Measurements from ENCODE around the gene STXBP5. TPM values are rescaled to one million over a fixed set of nuclear protein-coding genes. Genes with fewer than 3 reads are reported as not detected.

STXBP5 gene
- total and polyA plus RNA-seq, 2 of the 13 experiments (the other 11 are each of a cell fraction or from before 2014, with no cell fraction given) = 8.8 to 19.4 TPM

DNA sequence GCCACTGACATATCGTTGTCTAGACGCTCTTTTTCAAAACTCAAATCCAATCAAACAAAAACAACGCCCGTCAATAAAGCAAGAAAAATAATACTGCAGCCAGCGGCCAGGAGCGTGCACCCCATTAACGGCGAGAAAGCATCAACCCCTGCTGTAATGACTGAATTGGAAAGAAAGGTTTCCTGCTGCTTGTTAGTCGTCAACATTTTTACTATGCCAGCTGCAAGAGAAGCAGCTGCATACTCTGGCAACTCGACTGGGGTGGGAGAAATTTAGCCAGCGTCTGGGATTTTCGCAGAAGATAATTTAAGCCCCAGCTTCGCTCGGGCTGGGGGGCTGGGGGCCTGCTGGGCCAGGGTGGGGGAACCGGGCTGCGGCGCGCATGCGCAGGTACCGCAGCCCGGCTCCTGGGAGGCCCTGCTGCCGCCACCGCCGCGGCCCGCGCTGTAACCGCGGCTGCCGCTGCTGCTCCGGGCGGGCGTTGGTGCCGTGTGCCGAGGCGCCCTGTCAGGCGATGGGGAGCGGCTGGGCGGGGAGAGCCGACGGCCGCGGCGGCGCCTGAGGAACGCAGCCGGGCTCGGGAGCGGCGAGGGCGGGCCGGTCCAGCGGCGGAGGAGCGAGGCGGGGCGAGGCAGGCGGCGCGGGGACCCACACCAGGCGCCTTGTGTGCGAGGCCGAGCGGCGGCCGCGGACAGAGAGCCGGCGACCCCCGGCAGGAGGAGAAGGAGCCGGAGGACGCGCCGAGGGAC, 732 bp upstream of the STXBP5 start (continued):
- TF ChIP-seq, protein P1, sequence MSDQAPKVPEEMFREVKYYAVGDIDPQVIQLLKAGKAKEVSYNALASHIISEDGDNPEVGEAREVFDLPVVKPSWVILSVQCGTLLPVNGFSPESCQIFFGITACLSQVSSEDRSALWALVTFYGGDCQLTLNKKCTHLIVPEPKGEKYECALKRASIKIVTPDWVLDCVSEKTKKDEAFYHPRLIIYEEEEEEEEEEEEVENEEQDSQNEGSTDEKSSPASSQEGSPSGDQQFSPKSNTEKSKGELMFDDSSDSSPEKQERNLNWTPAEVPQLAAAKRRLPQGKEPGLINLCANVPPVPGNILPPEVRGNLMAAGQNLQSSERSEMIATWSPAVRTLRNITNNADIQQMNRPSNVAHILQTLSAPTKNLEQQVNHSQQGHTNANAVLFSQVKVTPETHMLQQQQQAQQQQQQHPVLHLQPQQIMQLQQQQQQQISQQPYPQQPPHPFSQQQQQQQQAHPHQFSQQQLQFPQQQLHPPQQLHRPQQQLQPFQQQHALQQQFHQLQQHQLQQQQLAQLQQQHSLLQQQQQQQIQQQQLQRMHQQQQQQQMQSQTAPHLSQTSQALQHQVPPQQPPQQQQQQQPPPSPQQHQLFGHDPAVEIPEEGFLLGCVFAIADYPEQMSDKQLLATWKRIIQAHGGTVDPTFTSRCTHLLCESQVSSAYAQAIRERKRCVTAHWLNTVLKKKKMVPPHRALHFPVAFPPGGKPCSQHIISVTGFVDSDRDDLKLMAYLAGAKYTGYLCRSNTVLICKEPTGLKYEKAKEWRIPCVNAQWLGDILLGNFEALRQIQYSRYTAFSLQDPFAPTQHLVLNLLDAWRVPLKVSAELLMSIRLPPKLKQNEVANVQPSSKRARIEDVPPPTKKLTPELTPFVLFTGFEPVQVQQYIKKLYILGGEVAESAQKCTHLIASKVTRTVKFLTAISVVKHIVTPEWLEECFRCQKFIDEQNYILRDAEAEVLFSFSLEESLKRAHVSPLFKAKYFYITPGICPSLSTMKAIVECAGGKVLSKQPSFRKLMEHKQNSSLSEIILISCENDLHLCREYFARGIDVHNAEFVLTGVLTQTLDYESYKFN (CRISPR knock-in tag; conservative IDR thresholded peaks at IDR 0.05) = no peak

DNA sequence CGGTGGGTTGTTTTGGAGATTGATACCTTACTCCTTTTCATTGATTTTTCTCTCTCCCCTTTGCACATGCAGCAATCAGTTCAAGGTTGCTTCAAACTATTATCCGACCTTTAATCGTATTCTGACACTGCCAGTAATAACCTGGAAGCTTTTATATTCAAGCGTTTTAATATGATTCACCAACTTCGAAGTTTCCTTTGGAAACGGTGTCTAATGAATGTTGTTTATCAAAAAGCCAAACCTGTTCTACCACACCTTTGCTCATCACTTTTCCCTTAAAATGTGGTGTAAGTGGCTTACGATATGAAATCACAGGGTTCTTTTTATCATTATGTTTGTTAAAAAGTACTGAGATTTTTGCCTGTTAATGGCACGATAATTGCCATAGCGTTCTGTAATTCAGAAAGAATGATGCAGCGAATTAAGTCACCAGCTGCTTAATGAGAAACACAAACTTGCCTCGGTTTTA, 660 bp downstream of the STXBP5 start:
- TF ChIP-seq, protein P1 (CRISPR knock-in tag; conservative IDR thresholded peaks at IDR 0.05) = 0 out of 2 replicates have a peak, but pooled peaks have one; percentile 17
- TF ChIP-seq THYN1 (CRISPR knock-in tag; IDR thresholded peaks at IDR 0.05; ENCODE audit: borderline replicate concordance, low read depth) = 0 out of 2 replicates have a peak, but pooled peaks have one; percentile 52
- TF ChIP-seq ONECUT2 (CRISPR knock-in tag; IDR thresholded peaks at IDR 0.05) = peak; percentile 71; the same call in 1 of the 2 replicates
- no peak for TF ChIP-seq SMAD1 (CRISPR knock-in tag; IDR thresholded peaks at IDR 0.05; ENCODE audit: borderline replicate concordance, low read depth)
- TF ChIP-seq ZNF543 (CRISPR knock-in tag; IDR thresholded peaks at IDR 0.05) = no peak
- TF ChIP-seq, protein P2, sequence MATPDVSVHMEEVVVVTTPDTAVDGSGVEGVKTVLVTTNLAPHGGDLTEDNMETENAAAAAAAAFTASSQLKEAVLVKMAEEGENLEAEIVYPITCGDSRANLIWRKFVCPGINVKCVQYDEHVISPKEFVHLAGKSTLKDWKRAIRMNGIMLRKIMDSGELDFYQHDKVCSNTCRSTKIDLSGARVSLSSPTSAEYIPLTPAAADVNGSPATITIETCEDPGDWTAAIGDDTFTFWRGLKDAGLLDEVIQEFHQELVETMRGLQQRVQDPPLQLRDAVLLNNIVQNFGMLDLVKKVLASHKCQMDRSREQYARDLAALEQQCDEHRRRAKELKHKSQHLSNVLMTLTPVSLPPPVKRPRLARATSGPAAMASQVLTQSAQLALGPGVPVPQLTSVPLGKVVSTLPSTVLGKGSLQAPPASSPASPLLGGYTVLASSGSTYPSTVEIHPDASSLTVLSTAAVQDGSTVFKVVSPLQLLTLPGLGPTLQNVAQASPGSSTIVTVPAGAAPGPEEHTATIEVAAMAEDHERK (CRISPR knock-in tag; IDR thresholded peaks at IDR 0.05; ENCODE audit: low read depth) = no peak
- in situ Hi-C loops (cut with HindIII; ENCODE audit: extremely low pct_ligation_motif_present, low pct_unique_long_range_greater_than_20kb) = loop anchor here (10.0 kb wide), 2 partner anchors 220 to 300 kb away; no protein-coding TSS in a partner anchor
- CTCF ChIA-PET (ENCODE audit: low intra/inter-chr PET ratio, low total read pairs) = no interaction called here
- Histone ChIP-seq H3K36me3 (replicated peaks in 1 of 2; ENCODE audit: control insufficient read depth in 1 of 2, insufficient read depth in 2 of 2, low read length in 2 of 2) (no peaks in the 10 kb centered on the region), H2AFZ (ENCODE audit: low read length) (no peak overlapping the region), H3K27ac (ENCODE audit: extremely low read length, insufficient read depth, low read length) (peak overlapping the region; percentile 77), H3K4me3 (replicated peaks in 1 of 3; ENCODE audit: insufficient read depth in 1 of 3, low read depth in 2 of 3, low read length in 3 of 3) (peak overlapping the region; percentile 91 to 93 (median 92)), H3K79me2 (ENCODE audit: insufficient read depth, low read length) (peaks cover 26% of the 10 kb centered on the region), H3K4me1 (ENCODE audit: insufficient read depth, low read length) (peaks cover 30% of the 10 kb centered on the region), H3K9ac (ENCODE audit: insufficient read depth, low read depth, low read length) (peak overlapping the region; percentile 77), H4K20me1 (ENCODE audit: insufficient read depth, low read length) (no peaks in the 10 kb centered on the region; the same call in 1 of the 2 replicates), H3K4me2 (ENCODE audit: low read depth, low read length) (peak overlapping the region; percentile 84), H3K9me3 (ENCODE audit: low read length) (no peaks in the 10 kb centered on the region), H3K27me3 (ENCODE audit: control insufficient read depth in 1 of 2, insufficient read depth in 2 of 2, low read length in 2 of 2) (no peaks in the 10 kb centered on the region; a peak in 1 of 5 replicates)
- FAIRE-seq = no peak
- no peak for DNase-seq (ENCODE audit: low spot score)
- no peak for ATAC-seq
- WGBS (ENCODE audit: low lambda C conversion rate) = 8% methylated on average over 11 of the region's 11 CpGs
- POLR2A ChIA-PET = interaction anchor here (2.1 to 2.4 kb wide), 2 partner anchors 12 to 225 kb away, joined by 4 to 6 read pairs; no protein-coding TSS in a partner anchor
- TSS peak; percentile 51 for BruUV-seq (replicated peaks)
- intact Hi-C loops (cut with micrococcal nuclease; ENCODE audit: unreplicated experiment) = loop anchor here (5.0 kb wide), 2 partner anchors 143 to 348 kb away; no protein-coding TSS in a partner anchor
